IMR-90 (cell line): ENCODE results near the gene SPACA7. TPM values are rescaled to one million over a fixed set of nuclear protein-coding genes. Genes with fewer than 3 reads are reported as not detected.

Source experiments
- ATAC-seq: fragments of 200-7000 bp; cut with Tn5 transposase; 2 replicates; pipeline ENCODE4 v1.9.1; 2020; ENCODE audit warnings: low read depth, mild to moderate bottlenecking, moderate library complexity
- BruUV-seq: library from RNA; stranded (reverse); fragments of 400-500 nt; replicated peaks from 2 replicates; lab custom pipeline; 2021; lab: Mats Ljungman, UMichigan
- CTCF ChIA-PET: fragments of 300-600 bp; formaldehyde crosslinking; extraction: SDS; loops from one replicate; lab custom pipeline; 2021; ENCODE audit warnings: antibody characterized with exemption; lab: Yijun Ruan, JAX
- POLR2A ChIA-PET: fragments of 300-600 bp; sonication (Branson Sonifier 250); formaldehyde crosslinking; loops from one replicate; lab custom pipeline; 2022; ENCODE audit warnings: antibody characterized with exemption; ENCODE audit not compliant: unreplicated experiment; lab: Charles Lee
- DNase-seq: peaks from one replicate; pipeline ENCODE4 v3.0.0; 2013
- H2AFZ ChIP-seq: replicated peaks from 2 replicates; pipeline ENCODE3; 2013; ENCODE audit warnings: low read length, mild to moderate bottlenecking; ENCODE audit not compliant: poor library complexity
- H2AK5ac ChIP-seq: 2 replicates; pipeline ENCODE4 v1.6.1; 2013; ENCODE audit warnings: low read depth, low read length, inconsistent platforms
- H2AK9ac ChIP-seq: replicated peaks from 2 replicates; pipeline ENCODE3; 2013; ENCODE audit warnings: mild to moderate bottlenecking, low read depth, low read length, moderate library complexity; ENCODE audit not compliant: poor library complexity
- H2BK120ac ChIP-seq: 2 replicates; pipeline ENCODE4 v1.6.1; 2013; ENCODE audit warnings: low read depth, low read length, inconsistent platforms
- H2BK15ac ChIP-seq: 3 replicates; pipeline ENCODE4 v1.6.1; 2013; ENCODE audit warnings: low read depth, low read length, inconsistent platforms
- H2BK20ac ChIP-seq: 2 replicates; pipeline ENCODE4 v1.6.1; 2013; ENCODE audit warnings: low read depth, mild to moderate bottlenecking, inconsistent platforms, low read length, moderate library complexity
- H2BK5ac ChIP-seq: 2 replicates; pipeline ENCODE4 v1.6.1; 2013; ENCODE audit warnings: mild to moderate bottlenecking, low read depth, low read length, inconsistent platforms; ENCODE audit not compliant: poor library complexity, severe bottlenecking
- H3K14ac ChIP-seq: replicated peaks from 2 replicates; pipeline ENCODE4 v1.6.1; 2013; ENCODE audit warnings: low read depth, low read length, inconsistent platforms
- H3K18ac ChIP-seq: 2 replicates; pipeline ENCODE4 v1.6.1; 2013; ENCODE audit warnings: low read depth, low read length, control low read depth
- H3K23ac ChIP-seq: 2 replicates; pipeline ENCODE4 v1.6.1; 2013; ENCODE audit warnings: low read depth, low read length, inconsistent platforms
- H3K27ac ChIP-seq: 2 replicates; pipeline ENCODE4 v1.5.1; 2013; ENCODE audit warnings: mild to moderate bottlenecking, control low read depth, low read length; ENCODE audit not compliant: insufficient read depth
- H3K27me3 ChIP-seq: 2 replicates; pipeline ENCODE4 v1.6.1; 2013; ENCODE audit warnings: low read length; ENCODE audit not compliant: control insufficient read depth, insufficient read depth
- H3K36me3 ChIP-seq: 2 replicates; pipeline ENCODE4 v1.6.1; 2013; ENCODE audit warnings: low read length, mixed read lengths; ENCODE audit not compliant: control insufficient read depth, insufficient read depth
- H3K4ac ChIP-seq: 2 replicates; pipeline ENCODE4 v1.6.1; 2013; ENCODE audit warnings: low read depth, low read length, inconsistent platforms
- H3K4me1 ChIP-seq: 2 replicates; pipeline ENCODE4 v1.6.1; 2013; ENCODE audit warnings: low read length, mixed read lengths; ENCODE audit not compliant: control insufficient read depth, insufficient read depth
- H3K4me2 ChIP-seq: 2 replicates; pipeline ENCODE4 v1.6.1; 2013; ENCODE audit warnings: low read depth, mild to moderate bottlenecking, control low read depth, low read length, moderate library complexity
- H3K4me3 ChIP-seq: 2 replicates; pipeline ENCODE4 v1.5.1; 2013; ENCODE audit warnings: low read depth, mild to moderate bottlenecking, control low read depth, low read length, moderate library complexity; ENCODE audit not compliant: insufficient read depth
- H3K56ac ChIP-seq: 2 replicates; pipeline ENCODE4 v1.6.1; 2013; ENCODE audit warnings: low read length, inconsistent platforms; ENCODE audit not compliant: insufficient read depth; ENCODE audit errors: extremely low read depth
- H3K79me1 ChIP-seq, 2 experiments: 2 replicates each; pipeline ENCODE4 v1.6.1; 2013; ENCODE audit warnings: low read length in 2 of 2, inconsistent platforms in 1 of 2, low read depth in 1 of 2
- H3K9ac ChIP-seq: 2 replicates; pipeline ENCODE4 v1.6.1; 2013; ENCODE audit warnings: low read depth, low read length, control low read depth
- H3K9me1 ChIP-seq: 2 replicates; pipeline ENCODE4 v1.6.1; 2013; ENCODE audit warnings: low read length, inconsistent platforms; ENCODE audit not compliant: insufficient read depth
- H3K9me3 ChIP-seq: 2 replicates; pipeline ENCODE4 v1.6.1; 2013; ENCODE audit warnings: low read length; ENCODE audit not compliant: control insufficient read depth, insufficient read depth
- H4K20me1 ChIP-seq: 2 replicates; pipeline ENCODE4 v1.6.1; 2013; ENCODE audit warnings: low read length, inconsistent platforms; ENCODE audit not compliant: insufficient read depth
- H4K5ac ChIP-seq: 2 replicates; pipeline ENCODE4 v1.6.1; 2013; ENCODE audit warnings: mild to moderate bottlenecking, low read depth, low read length, control low read depth
- H4K8ac ChIP-seq, 2 experiments: 2 replicates each; pipeline ENCODE4 v1.6.1; 2013; ENCODE audit warnings: low read depth in 2 of 2, low read length in 2 of 2, control low read depth in 1 of 2, inconsistent platforms in 1 of 2
- H4K91ac ChIP-seq: 2 replicates; pipeline ENCODE4 v1.6.1; 2013; ENCODE audit warnings: low read depth, low read length, inconsistent platforms; ENCODE audit not compliant: insufficient read depth
- BHLHE40 ChIP-seq: fragments of 150-350 bp; IDR thresholded peaks from 2 replicates; pipeline ENCODE4 v1.6.1; 2016; ENCODE audit warnings: mild to moderate bottlenecking, low read depth, low read length
- CEBPB ChIP-seq: IDR thresholded peaks from 2 replicates; pipeline ENCODE4 v1.6.1; 2012; ENCODE audit warnings: low read depth, low read length, improper control_type of control experiment
- CHD1 ChIP-seq: IDR thresholded peaks from 2 replicates; pipeline ENCODE4 v1.6.1; 2012; ENCODE audit warnings: low read depth, low read length, improper control_type of control experiment
- FOS ChIP-seq: fragments of 150-350 bp; IDR thresholded peaks from 2 replicates; pipeline ENCODE4 v1.6.1; 2016; ENCODE audit warnings: low read depth, low read length
- MAFK ChIP-seq: IDR thresholded peaks from 2 replicates; pipeline ENCODE4 v1.6.1; 2012; ENCODE audit warnings: low read depth, low read length, improper control_type of control experiment
- MAZ ChIP-seq: IDR thresholded peaks from 2 replicates; pipeline ENCODE4 v1.6.1; 2012; ENCODE audit warnings: low read depth, mild to moderate bottlenecking, low read length, improper control_type of control experiment, moderate library complexity, borderline replicate concordance
- MXI1 ChIP-seq: IDR thresholded peaks from 2 replicates; pipeline ENCODE4 v1.6.1; 2012; ENCODE audit warnings: low read depth, mild to moderate bottlenecking, low read length, moderate library complexity, borderline replicate concordance
- NFE2L2 ChIP-seq: fragments of 150-350 bp; IDR thresholded peaks from 2 replicates; pipeline ENCODE4 v1.6.1; 2016; ENCODE audit warnings: low read depth, mild to moderate bottlenecking, low read length
- POLR2A ChIP-seq: IDR thresholded peaks from 2 replicates; pipeline ENCODE4 v1.6.1; 2012; ENCODE audit warnings: mild to moderate bottlenecking, low read depth, low read length
- RAD21 ChIP-seq: IDR thresholded peaks from 2 replicates; pipeline ENCODE4 v1.6.1; 2012; ENCODE audit warnings: low read length, improper control_type of control experiment
- RCOR1 ChIP-seq: IDR thresholded peaks from 2 replicates; pipeline ENCODE4 v1.6.1; 2012; ENCODE audit warnings: mild to moderate bottlenecking, low read length, improper control_type of control experiment; ENCODE audit not compliant: insufficient replicate concordance
- RFX5 ChIP-seq: IDR thresholded peaks from 2 replicates; pipeline ENCODE4 v1.8.0; 2012; ENCODE audit warnings: low read depth, mild to moderate bottlenecking, low read length, moderate library complexity
- SMC3 ChIP-seq: fragments of 150-350 bp; IDR thresholded peaks from 2 replicates; pipeline ENCODE4 v1.6.1; 2016; ENCODE audit warnings: low read depth, mild to moderate bottlenecking, antibody characterized with exemption, low read length, moderate library complexity
- WGBS, 2 experiments: methylation state at CpG; one replicate each; pipeline versions ENCODE4 v1.1.5 to v1.1.7; 2013; ENCODE audit warnings: missing lambda C conversion rate in 2 of 2; ENCODE audit not compliant: insufficient read length in 1 of 2; ENCODE audit errors: extremely low coverage in 2 of 2; 5-methylcytosine and 5-hydroxymethylcytosine counted together
- dilution Hi-C: fragments of 300-500 bp; cut with HindIII; formaldehyde crosslinking; loops from one replicate; pipeline ENCODE4 v1.14.3; 2018; ENCODE audit warnings: low sequenced_read_pairs; ENCODE audit not compliant: unreplicated experiment
- in situ Hi-C: fragments of 300-500 bp; cut with MboI; formaldehyde crosslinking; loops from 3 replicates; pipeline ENCODE4 v1.14.3; 2019; ENCODE audit warnings: low sequenced_read_pairs, inconsistent platforms, mixed read lengths
- intact Hi-C: fragments of 100-400 bp; cut with micrococcal nuclease; formaldehyde crosslinking; loops from 2 replicates; pipeline ENCODE4 v1.10.0; 2022
- polyA plus RNA-seq, 3 experiments: library from polyadenylated mRNA; depleted of rRNA; stranded (reverse); fragments of >200 nt; gene quantifications; 2 replicates each; pipeline ENCODE4 v1.2.3, GENCODE V29; 2012; ENCODE audit warnings: low replicate concordance in 1 of 3
- total RNA-seq: library from RNA; depleted of rRNA; stranded (reverse); fragments of >200 nt; gene quantifications from 2 replicates; pipeline ENCODE4 v1.2.3, GENCODE V29; 2012
- TF ChIP-seq, protein P1 (sequence below): fragments of 150-350 bp; IDR thresholded peaks from 2 replicates; pipeline ENCODE4 v1.6.1; 2016; ENCODE audit warnings: low read depth, mild to moderate bottlenecking, low read length, moderate library complexity, borderline replicate concordance
- TF ChIP-seq, protein P2 (sequence below): fragments of 150-350 bp; IDR thresholded peaks from 2 replicates; pipeline ENCODE4 v1.6.1; 2017; ENCODE audit warnings: mild to moderate bottlenecking, antibody characterized with exemption, low read length, low read depth
- TF ChIP-seq, protein P3 (sequence below): conservative IDR thresholded peaks from 2 replicates; pipeline ENCODE4 v1.5.1; 2012; ENCODE audit warnings: mild to moderate bottlenecking, low read depth, low read length, improper control_type of control experiment

The SPACA7 gene
- total and polyA plus RNA-seq, 2 of the 4 experiments (the other 2 are of a cell fraction), result not detected

DNA sequence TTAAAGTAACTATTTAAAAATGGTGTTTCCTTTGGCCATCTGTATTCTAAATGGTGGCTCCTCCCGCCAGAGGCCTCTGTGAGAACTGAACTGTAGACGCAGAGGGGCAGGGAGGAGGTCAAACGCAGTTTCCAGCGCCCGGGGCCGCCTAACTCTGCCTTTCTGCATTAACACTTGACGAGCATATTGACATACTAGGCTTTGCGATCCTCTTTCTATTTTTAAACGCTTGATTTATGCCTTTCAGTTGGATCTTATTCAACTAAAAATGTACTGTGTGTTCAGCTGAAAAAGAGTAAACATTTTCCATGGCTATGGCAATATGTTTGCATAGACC is 74.7 kb downstream of the SPACA7 start:
- Histone ChIP-seq H3K4me3 (no peak overlapping the region), H3K4ac (no peak overlapping the region), H4K91ac (no peak overlapping the region), H2BK120ac (no peak overlapping the region), H2BK15ac (no peak overlapping the region), H4K8ac (no peak overlapping the region), H2AK5ac (no peak overlapping the region), H3K79me1 (no peaks in the 10 kb centered on the region), H2BK20ac (no peak overlapping the region), H2AFZ (no peak overlapping the region), H4K5ac (no peak overlapping the region), H3K4me1 (no peaks in the 10 kb centered on the region), H3K27ac (no peak overlapping the region), H3K9ac (no peak overlapping the region), H2AK9ac (no peak overlapping the region), H3K36me3 (no peaks in the 10 kb centered on the region), H3K4me2 (no peak overlapping the region), H3K14ac (no peak overlapping the region), H3K56ac (no peak overlapping the region), H3K23ac (no peak overlapping the region), H4K20me1 (no peaks in the 10 kb centered on the region), H3K9me1 (no peaks in the 10 kb centered on the region), H3K18ac (no peak overlapping the region), H2BK5ac (no peak overlapping the region), H3K27me3 (peaks cover 2% of the 10 kb centered on the region; the same call in 1 of the 2 replicates), H3K9me3 (no peaks in the 10 kb centered on the region)
- ATAC-seq (no peak), DNase-seq (no peak)
- BruUV-seq, result no TSS peak
- in situ Hi-C loops, result no loop called here
- CTCF ChIA-PET, result no interaction called here
- TF ChIP-seq, protein P1, sequence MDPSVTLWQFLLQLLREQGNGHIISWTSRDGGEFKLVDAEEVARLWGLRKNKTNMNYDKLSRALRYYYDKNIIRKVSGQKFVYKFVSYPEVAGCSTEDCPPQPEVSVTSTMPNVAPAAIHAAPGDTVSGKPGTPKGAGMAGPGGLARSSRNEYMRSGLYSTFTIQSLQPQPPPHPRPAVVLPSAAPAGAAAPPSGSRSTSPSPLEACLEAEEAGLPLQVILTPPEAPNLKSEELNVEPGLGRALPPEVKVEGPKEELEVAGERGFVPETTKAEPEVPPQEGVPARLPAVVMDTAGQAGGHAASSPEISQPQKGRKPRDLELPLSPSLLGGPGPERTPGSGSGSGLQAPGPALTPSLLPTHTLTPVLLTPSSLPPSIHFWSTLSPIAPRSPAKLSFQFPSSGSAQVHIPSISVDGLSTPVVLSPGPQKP, result no peak
- no peak for TF ChIP-seq POLR2A
- no peak for TF ChIP-seq NFE2L2
- TF ChIP-seq MAFK, result no peak
- no peak for TF ChIP-seq RCOR1
- TF ChIP-seq BHLHE40, result no peak
- TF ChIP-seq RFX5, result no peak
- no peak for TF ChIP-seq MAZ
- TF ChIP-seq SMC3, result no peak
- TF ChIP-seq FOS, result no peak
- TF ChIP-seq, protein P2, sequence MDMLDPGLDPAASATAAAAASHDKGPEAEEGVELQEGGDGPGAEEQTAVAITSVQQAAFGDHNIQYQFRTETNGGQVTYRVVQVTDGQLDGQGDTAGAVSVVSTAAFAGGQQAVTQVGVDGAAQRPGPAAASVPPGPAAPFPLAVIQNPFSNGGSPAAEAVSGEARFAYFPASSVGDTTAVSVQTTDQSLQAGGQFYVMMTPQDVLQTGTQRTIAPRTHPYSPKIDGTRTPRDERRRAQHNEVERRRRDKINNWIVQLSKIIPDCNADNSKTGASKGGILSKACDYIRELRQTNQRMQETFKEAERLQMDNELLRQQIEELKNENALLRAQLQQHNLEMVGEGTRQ, result no peak
- no peak for TF ChIP-seq CEBPB
- no peak for TF ChIP-seq MXI1
- TF ChIP-seq, protein P3, sequence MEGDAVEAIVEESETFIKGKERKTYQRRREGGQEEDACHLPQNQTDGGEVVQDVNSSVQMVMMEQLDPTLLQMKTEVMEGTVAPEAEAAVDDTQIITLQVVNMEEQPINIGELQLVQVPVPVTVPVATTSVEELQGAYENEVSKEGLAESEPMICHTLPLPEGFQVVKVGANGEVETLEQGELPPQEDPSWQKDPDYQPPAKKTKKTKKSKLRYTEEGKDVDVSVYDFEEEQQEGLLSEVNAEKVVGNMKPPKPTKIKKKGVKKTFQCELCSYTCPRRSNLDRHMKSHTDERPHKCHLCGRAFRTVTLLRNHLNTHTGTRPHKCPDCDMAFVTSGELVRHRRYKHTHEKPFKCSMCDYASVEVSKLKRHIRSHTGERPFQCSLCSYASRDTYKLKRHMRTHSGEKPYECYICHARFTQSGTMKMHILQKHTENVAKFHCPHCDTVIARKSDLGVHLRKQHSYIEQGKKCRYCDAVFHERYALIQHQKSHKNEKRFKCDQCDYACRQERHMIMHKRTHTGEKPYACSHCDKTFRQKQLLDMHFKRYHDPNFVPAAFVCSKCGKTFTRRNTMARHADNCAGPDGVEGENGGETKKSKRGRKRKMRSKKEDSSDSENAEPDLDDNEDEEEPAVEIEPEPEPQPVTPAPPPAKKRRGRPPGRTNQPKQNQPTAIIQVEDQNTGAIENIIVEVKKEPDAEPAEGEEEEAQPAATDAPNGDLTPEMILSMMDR, result no peak
- TF ChIP-seq RAD21, result no peak
- TF ChIP-seq CHD1, result no peak
- intact Hi-C loops, result no loop called here
- dilution Hi-C loops, result no loop called here
- 30% methylated on average over 2 of the region's 9 CpGs; no CpG with 5 or more reads in 1 of the 2 experiments for WGBS, 2 experiments
- POLR2A ChIA-PET, result no interaction called here
